ENCODE data around the gene PALLD.

DNA sequence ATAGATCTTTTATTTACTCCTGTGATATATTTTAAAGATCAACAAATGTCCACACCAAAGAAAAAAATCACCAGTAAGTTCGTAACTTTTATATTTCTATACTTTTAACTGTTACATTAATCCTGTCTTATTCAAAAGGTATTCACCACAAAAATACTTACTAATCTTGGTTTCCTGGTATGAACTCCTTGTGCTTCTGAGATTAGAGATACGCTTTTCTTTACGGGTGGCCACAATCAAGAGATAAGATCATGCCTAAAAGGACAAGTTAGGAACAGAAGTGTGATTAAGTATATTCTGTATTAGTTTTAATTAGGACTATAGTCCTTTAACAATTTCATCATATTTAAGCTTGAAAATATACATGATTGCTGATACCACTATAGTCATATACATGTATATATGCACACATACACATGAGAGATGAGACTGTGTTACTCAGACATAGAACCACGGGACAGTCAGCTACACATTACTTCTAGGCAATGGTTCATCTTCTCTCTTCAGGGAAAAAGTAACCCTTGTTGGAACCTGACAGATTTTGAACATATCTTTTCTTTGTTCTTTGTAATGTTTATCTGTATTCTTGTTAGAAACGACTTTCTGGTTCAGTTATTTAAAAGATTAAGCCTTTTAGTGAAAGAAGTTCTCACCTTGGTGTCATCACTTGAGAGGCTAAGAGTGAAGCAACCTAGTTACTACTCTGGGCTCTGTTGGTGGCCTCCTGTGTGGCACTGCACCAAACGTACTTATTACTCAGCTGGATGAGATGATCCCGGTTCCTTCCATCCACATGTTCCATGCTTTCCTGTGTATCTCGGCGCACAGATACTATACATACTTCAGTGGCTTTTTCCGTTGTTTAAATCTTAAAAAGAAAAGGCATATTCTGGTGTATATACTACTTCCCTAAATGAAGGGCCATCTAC lies 367.1 kb downstream of the PALLD start:
- TF ChIP-seq CTCF (IDR thresholded peaks at IDR 0.05) (no peak), POLR2AphosphoS5 (IDR thresholded peaks at IDR 0.05; ENCODE audit: low read depth, low read length) (no peak), SIN3A (IDR thresholded peaks at IDR 0.05; ENCODE audit: borderline replicate concordance, insufficient read depth, low read depth, low read length) (no peak), TCF7L2 (IDR thresholded peaks at IDR 0.05; ENCODE audit: low read depth, low read length) (no peak)
- TF ChIP-seq, protein P1, sequence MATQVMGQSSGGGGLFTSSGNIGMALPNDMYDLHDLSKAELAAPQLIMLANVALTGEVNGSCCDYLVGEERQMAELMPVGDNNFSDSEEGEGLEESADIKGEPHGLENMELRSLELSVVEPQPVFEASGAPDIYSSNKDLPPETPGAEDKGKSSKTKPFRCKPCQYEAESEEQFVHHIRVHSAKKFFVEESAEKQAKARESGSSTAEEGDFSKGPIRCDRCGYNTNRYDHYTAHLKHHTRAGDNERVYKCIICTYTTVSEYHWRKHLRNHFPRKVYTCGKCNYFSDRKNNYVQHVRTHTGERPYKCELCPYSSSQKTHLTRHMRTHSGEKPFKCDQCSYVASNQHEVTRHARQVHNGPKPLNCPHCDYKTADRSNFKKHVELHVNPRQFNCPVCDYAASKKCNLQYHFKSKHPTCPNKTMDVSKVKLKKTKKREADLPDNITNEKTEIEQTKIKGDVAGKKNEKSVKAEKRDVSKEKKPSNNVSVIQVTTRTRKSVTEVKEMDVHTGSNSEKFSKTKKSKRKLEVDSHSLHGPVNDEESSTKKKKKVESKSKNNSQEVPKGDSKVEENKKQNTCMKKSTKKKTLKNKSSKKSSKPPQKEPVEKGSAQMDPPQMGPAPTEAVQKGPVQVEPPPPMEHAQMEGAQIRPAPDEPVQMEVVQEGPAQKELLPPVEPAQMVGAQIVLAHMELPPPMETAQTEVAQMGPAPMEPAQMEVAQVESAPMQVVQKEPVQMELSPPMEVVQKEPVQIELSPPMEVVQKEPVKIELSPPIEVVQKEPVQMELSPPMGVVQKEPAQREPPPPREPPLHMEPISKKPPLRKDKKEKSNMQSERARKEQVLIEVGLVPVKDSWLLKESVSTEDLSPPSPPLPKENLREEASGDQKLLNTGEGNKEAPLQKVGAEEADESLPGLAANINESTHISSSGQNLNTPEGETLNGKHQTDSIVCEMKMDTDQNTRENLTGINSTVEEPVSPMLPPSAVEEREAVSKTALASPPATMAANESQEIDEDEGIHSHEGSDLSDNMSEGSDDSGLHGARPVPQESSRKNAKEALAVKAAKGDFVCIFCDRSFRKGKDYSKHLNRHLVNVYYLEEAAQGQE (IDR thresholded peaks at IDR 0.05; ENCODE audit: insufficient read depth in 1 of 2, low read depth in 2 of 2, low read length in 1 of 2), result no peak

Measured in Panc1 (cell line).